K562 (cell line): ENCODE results near the gene CASKIN1. TPM values are rescaled to one million over a fixed set of nuclear protein-coding genes. Genes with fewer than 3 reads are reported as not detected.

Experiments
- CHD7 ChIP-seq: fragments of 200-600 bp; sonication (generic); IDR thresholded peaks from one replicate; pipeline ENCODE4 v1.6.1; 2012; ENCODE audit warnings: mild to moderate bottlenecking, low read depth, low read length, inconsistent platforms
- MED1 ChIP-seq: sonication (generic); formaldehyde crosslinking; IDR thresholded peaks from 2 replicates; pipeline ENCODE4 v1.8.1; 2023; ENCODE audit warnings: missing genetic modification reagents, borderline replicate concordance
- polyA plus RNA-seq, 8 experiments: library from polyadenylated mRNA; depleted of rRNA in 4 of 8; stranded (reverse) in 5 of 8; unstranded in 3 of 8; fragments of >200 nt; fragmentation: Nextera tagmentation in 2 of 8; fragmentation: Illumina TruSeq in 1 of 8; extraction: Ambion mirVana in 2 of 8; extraction: Trizol in 1 of 8; gene quantifications; 2 replicates each; pipeline versions ENCODE4 v1.2.1 to v1.2.3, GENCODE V29; 2011 to 2014; ENCODE audit warnings: inconsistent platforms in 1 of 8, missing spikeins in 1 of 8
- total RNA-seq, 7 experiments: library from RNA; depleted of rRNA in 6 of 7; stranded (reverse); fragments of >200 nt in 6 of 7; fragmentation: Illumina TruSeq in 2 of 7; extraction: Trizol in 2 of 7; gene quantifications; 2 replicates each; pipeline versions ENCODE4 v1.2.1 to v1.2.3, GENCODE V29; 2011 to 2021; ENCODE audit warnings: low replicate concordance in 1 of 7

Gene CASKIN1
- total and polyA plus RNA-seq, 9 of the 15 experiments (the other 6 are each of a cell fraction or from before 2014, with no cell fraction given) = 0.15 to 4.5 (median 1.5) TPM; not detected in 2

- TF ChIP-seq CHD7 (no peak), MED1 (CRISPR knock-in tag) (no peak)
Measured at GRCh38 chr16:2170587-2171435, 25.6 kb downstream of the CASKIN1 start (continued).
